ENCODE measurements around the gene TRIB2. TPM values are rescaled to one million over a fixed set of nuclear protein-coding genes. Genes with fewer than 3 reads are reported as not detected.

The TRIB2 gene
- total and polyA plus RNA-seq, 2 of the 4 experiments (the other 2 are of a cell fraction) = 12.0 to 12.7 TPM

DNA sequence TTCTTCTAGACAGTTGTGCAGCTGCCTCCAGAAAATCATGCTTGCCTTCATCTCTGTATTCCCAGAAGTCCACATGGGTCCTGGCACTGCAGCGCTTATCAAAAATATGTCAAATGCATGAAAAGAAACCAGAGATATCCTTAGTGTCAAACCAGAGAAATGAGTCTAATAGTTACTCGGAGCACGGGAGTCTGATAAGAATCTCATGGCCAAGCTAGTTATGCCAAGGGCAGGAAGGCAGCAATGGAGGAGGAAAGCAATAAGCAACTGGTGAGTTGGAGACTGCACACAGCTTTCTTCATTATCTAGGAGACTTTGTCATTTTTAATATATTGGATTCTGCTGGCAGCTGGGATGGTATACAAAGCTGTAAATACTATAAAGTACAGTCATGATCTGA, 38.6 kb downstream of the TRIB2 start:
- Histone ChIP-seq H3K9me3 (ENCODE audit: control insufficient read depth, insufficient read depth, low read length) (no peaks in the 10 kb centered on the region), H3K18ac (ENCODE audit: low read depth, low read length) (no peak overlapping the region), H3K79me1 (ENCODE audit: low read depth in 1 of 2, low read length in 2 of 2) (no peaks in the 10 kb centered on the region), H4K20me1 (ENCODE audit: insufficient read depth, low read length) (peaks cover 3% of the 10 kb centered on the region; the same call in 1 of the 2 replicates), H4K91ac (ENCODE audit: insufficient read depth, low read depth, low read length) (no peak overlapping the region), H2AK9ac (replicated peaks; ENCODE audit: low read depth, low read length, poor library complexity) (no peak overlapping the region), H3K27me3 (ENCODE audit: control insufficient read depth, insufficient read depth, low read length) (no peaks in the 10 kb centered on the region), H3K36me3 (ENCODE audit: control insufficient read depth, insufficient read depth, low read length) (no peaks in the 10 kb centered on the region), H4K8ac (ENCODE audit: low read depth in 2 of 2, low read length in 2 of 2) (no peak overlapping the region), H3K4me3 (ENCODE audit: insufficient read depth, low read depth, low read length) (no peak overlapping the region), H3K4me2 (ENCODE audit: low read depth, low read length) (no peak overlapping the region), H3K9ac (ENCODE audit: low read depth, low read length) (no peak overlapping the region), H3K56ac (ENCODE audit: extremely low read depth, insufficient read depth, low read length) (no peak overlapping the region), H3K27ac (ENCODE audit: insufficient read depth, low read length) (no peak overlapping the region), H3K4ac (ENCODE audit: low read depth, low read length) (no peak overlapping the region), H2AK5ac (ENCODE audit: low read depth, low read length) (no peak overlapping the region), H3K9me1 (ENCODE audit: insufficient read depth, low read length) (peaks cover 5% of the 10 kb centered on the region), H2BK15ac (ENCODE audit: low read depth, low read length) (no peak overlapping the region), H3K4me1 (ENCODE audit: control insufficient read depth, insufficient read depth, low read length) (peaks cover 2% of the 10 kb centered on the region), H3K23ac (ENCODE audit: low read depth, low read length) (no peak overlapping the region), H2AFZ (replicated peaks; ENCODE audit: low read length, poor library complexity) (no peak overlapping the region), H2BK20ac (ENCODE audit: low read depth, low read length) (no peak overlapping the region), H2BK120ac (ENCODE audit: low read depth, low read length) (no peak overlapping the region), H3K14ac (replicated peaks; ENCODE audit: low read depth, low read length) (no peak overlapping the region), H2BK5ac (ENCODE audit: low read depth, low read length, poor library complexity, severe bottlenecking) (no peak overlapping the region), H4K5ac (ENCODE audit: low read depth, low read length) (no peak overlapping the region)
- intact Hi-C loops (cut with micrococcal nuclease) (no loop called here), in situ Hi-C loops (cut with MboI; ENCODE audit: low sequenced_read_pairs) (no loop called here), dilution Hi-C loops (cut with HindIII; ENCODE audit: low sequenced_read_pairs, unreplicated experiment) (no loop called here)
- TF ChIP-seq MAFK (IDR thresholded peaks at IDR 0.05; ENCODE audit: low read depth, low read length) (no peak), MXI1 (IDR thresholded peaks at IDR 0.05; ENCODE audit: borderline replicate concordance, low read depth, low read length) (no peak), SMC3 (IDR thresholded peaks at IDR 0.05; ENCODE audit: low read depth, low read length) (no peak), CHD1 (IDR thresholded peaks at IDR 0.05; ENCODE audit: low read depth, low read length) (no peak), FOS (IDR thresholded peaks at IDR 0.05; ENCODE audit: low read depth, low read length) (no peak), NFE2L2 (IDR thresholded peaks at IDR 0.05; ENCODE audit: low read depth, low read length) (no peak), RCOR1 (IDR thresholded peaks at IDR 0.05; ENCODE audit: insufficient replicate concordance, low read length) (no peak), RFX5 (IDR thresholded peaks at IDR 0.05; ENCODE audit: low read depth, low read length) (no peak), CEBPB (IDR thresholded peaks at IDR 0.05; ENCODE audit: low read depth, low read length) (no peak), POLR2A (IDR thresholded peaks at IDR 0.05; ENCODE audit: low read depth, low read length) (no peak), BHLHE40 (IDR thresholded peaks at IDR 0.05; ENCODE audit: low read depth, low read length) (no peak), RAD21 (IDR thresholded peaks at IDR 0.05; ENCODE audit: low read length) (no peak), MAZ (IDR thresholded peaks at IDR 0.05; ENCODE audit: borderline replicate concordance, low read depth, low read length) (no peak)
- TF ChIP-seq, protein P1, sequence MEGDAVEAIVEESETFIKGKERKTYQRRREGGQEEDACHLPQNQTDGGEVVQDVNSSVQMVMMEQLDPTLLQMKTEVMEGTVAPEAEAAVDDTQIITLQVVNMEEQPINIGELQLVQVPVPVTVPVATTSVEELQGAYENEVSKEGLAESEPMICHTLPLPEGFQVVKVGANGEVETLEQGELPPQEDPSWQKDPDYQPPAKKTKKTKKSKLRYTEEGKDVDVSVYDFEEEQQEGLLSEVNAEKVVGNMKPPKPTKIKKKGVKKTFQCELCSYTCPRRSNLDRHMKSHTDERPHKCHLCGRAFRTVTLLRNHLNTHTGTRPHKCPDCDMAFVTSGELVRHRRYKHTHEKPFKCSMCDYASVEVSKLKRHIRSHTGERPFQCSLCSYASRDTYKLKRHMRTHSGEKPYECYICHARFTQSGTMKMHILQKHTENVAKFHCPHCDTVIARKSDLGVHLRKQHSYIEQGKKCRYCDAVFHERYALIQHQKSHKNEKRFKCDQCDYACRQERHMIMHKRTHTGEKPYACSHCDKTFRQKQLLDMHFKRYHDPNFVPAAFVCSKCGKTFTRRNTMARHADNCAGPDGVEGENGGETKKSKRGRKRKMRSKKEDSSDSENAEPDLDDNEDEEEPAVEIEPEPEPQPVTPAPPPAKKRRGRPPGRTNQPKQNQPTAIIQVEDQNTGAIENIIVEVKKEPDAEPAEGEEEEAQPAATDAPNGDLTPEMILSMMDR (conservative IDR thresholded peaks at IDR 0.05; ENCODE audit: low read depth, low read length) = no peak
- TF ChIP-seq, protein P2, sequence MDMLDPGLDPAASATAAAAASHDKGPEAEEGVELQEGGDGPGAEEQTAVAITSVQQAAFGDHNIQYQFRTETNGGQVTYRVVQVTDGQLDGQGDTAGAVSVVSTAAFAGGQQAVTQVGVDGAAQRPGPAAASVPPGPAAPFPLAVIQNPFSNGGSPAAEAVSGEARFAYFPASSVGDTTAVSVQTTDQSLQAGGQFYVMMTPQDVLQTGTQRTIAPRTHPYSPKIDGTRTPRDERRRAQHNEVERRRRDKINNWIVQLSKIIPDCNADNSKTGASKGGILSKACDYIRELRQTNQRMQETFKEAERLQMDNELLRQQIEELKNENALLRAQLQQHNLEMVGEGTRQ (IDR thresholded peaks at IDR 0.05; ENCODE audit: low read depth, low read length) = no peak
- TF ChIP-seq, protein P3, sequence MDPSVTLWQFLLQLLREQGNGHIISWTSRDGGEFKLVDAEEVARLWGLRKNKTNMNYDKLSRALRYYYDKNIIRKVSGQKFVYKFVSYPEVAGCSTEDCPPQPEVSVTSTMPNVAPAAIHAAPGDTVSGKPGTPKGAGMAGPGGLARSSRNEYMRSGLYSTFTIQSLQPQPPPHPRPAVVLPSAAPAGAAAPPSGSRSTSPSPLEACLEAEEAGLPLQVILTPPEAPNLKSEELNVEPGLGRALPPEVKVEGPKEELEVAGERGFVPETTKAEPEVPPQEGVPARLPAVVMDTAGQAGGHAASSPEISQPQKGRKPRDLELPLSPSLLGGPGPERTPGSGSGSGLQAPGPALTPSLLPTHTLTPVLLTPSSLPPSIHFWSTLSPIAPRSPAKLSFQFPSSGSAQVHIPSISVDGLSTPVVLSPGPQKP (IDR thresholded peaks at IDR 0.05; ENCODE audit: borderline replicate concordance, low read depth, low read length) = no peak
- ATAC-seq (ENCODE audit: low read depth) (no peak), DNase-seq (no peak)
- POLR2A ChIA-PET (ENCODE audit: unreplicated experiment) = no interaction called here
- no TSS peak for BruUV-seq (replicated peaks)
- 90% methylated on average over 3 of the region's 3 CpGs; no CpG with 5 or more reads in 1 of the 2 experiments for WGBS, 2 experiments (ENCODE audit: extremely low coverage in 2 of 2, insufficient read length in 1 of 2)
- CTCF ChIA-PET = interaction anchor here (0.7 kb wide), 1 partner anchor 178 kb away, joined by 3 read pairs; no protein-coding TSS in a partner anchor
